WTC11 (cell line): ENCODE results near the gene ZNF282. TPM values are rescaled to one million over a fixed set of nuclear protein-coding genes. Genes with fewer than 3 reads are reported as not detected.

Experiments used
- ATAC-seq: fragments of 200-7000 bp; cut with Tn5 transposase; 2 replicates; pipeline ENCODE4 v1.10.0; 2021; ENCODE audit warnings: mild to moderate bottlenecking, moderate library complexity
- CTCF ChIA-PET: fragments of 300-600 bp; sonication (Branson Sonifier 250); formaldehyde crosslinking; loops from one replicate; lab custom pipeline; 2021; ENCODE audit warnings: antibody characterized with exemption; lab: Charles Lee
- POLR2A ChIA-PET: fragments of 350-600 bp; sonication (Branson Sonifier 250); formaldehyde crosslinking; loops from one replicate; lab custom pipeline; 2021; ENCODE audit warnings: antibody characterized with exemption; lab: Charles Lee
- DNase-seq: peaks from one replicate; pipeline ENCODE4 v3.0.0; 2021; ENCODE audit warnings: low spot score
- H3K27ac Mint-ChIP-seq: 2 replicates; pipeline ENCODE4 v1.8.0; 2021; ENCODE audit warnings: mixed read lengths
- H3K27me3 Mint-ChIP-seq: 2 replicates; pipeline ENCODE4 v1.8.0; 2021; ENCODE audit warnings: low read depth, mild to moderate bottlenecking, moderate library complexity, mixed read lengths
- H3K36me3 Mint-ChIP-seq: 2 replicates; pipeline ENCODE4 v1.8.0; 2021; ENCODE audit warnings: mixed read lengths
- H3K4me1 Mint-ChIP-seq: 2 replicates; pipeline ENCODE4 v1.8.0; 2022; ENCODE audit warnings: mixed read lengths
- H3K4me3 Mint-ChIP-seq: 2 replicates; pipeline ENCODE4 v1.8.0; 2021; ENCODE audit warnings: mild to moderate bottlenecking, moderate library complexity, mixed read lengths
- H3K9me3 Mint-ChIP-seq: 2 replicates; pipeline ENCODE4 v1.8.0; 2021; ENCODE audit warnings: mixed read lengths
- FOXJ3 ChIP-seq: sonication (generic); formaldehyde crosslinking; IDR thresholded peaks from 2 replicates; pipeline ENCODE4 v1.9.0; 2021; ENCODE audit warnings: missing genetic modification reagents, mild to moderate bottlenecking, borderline replicate concordance
- MXD4 ChIP-seq: fragments of 250-450 bp; sonication (Bioruptor Pico); IDR thresholded peaks from 2 replicates; pipeline ENCODE4 v1.8.0; 2021; ENCODE audit warnings: mild to moderate bottlenecking, moderate library complexity, borderline replicate concordance
- NFE2L1 ChIP-seq: sonication (generic); formaldehyde crosslinking; IDR thresholded peaks from 2 replicates; pipeline ENCODE4 v1.8.1; 2023; ENCODE audit warnings: missing genetic modification reagents
- SMAD3 ChIP-seq: sonication (generic); formaldehyde crosslinking; IDR thresholded peaks from 2 replicates; pipeline ENCODE4 v1.8.0; 2022; ENCODE audit warnings: missing genetic modification reagents, mild to moderate bottlenecking, borderline replicate concordance
- TP53 ChIP-seq: sonication (generic); formaldehyde crosslinking; IDR thresholded peaks from 2 replicates; pipeline ENCODE4 v1.8.1; 2023; ENCODE audit warnings: mild to moderate bottlenecking, missing genetic modification reagents
- ZNF219 ChIP-seq: sonication (generic); formaldehyde crosslinking; IDR thresholded peaks from 2 replicates; pipeline ENCODE4 v1.8.0; 2023; ENCODE audit warnings: missing genetic modification reagents, mild to moderate bottlenecking, borderline replicate concordance
- ZNF263 ChIP-seq: sonication (generic); formaldehyde crosslinking; IDR thresholded peaks from 2 replicates; pipeline ENCODE4 v1.8.1; 2022; ENCODE audit warnings: low read depth, mild to moderate bottlenecking, moderate library complexity, missing genetic modification reagents
- total RNA-seq: library from RNA; stranded (reverse); gene quantifications from 3 replicates; pipeline ENCODE4 v1.2.3, GENCODE V29; 2021
- TF ChIP-seq, protein P1 (sequence below): fragments of 250-450 bp; sonication (Bioruptor Pico); IDR thresholded peaks from 2 replicates; pipeline ENCODE4 v1.9.0; 2021; ENCODE audit warnings: mild to moderate bottlenecking
- TF ChIP-seq, protein P2 (sequence below): sonication (generic); formaldehyde crosslinking; IDR thresholded peaks from 2 replicates; pipeline ENCODE4 v1.8.1; 2023; ENCODE audit warnings: mild to moderate bottlenecking, missing genetic modification reagents, moderate library complexity
- TF ChIP-seq, protein P3 (sequence below): fragments of 250-450 bp; sonication (Bioruptor Pico); conservative IDR thresholded peaks from 2 replicates; pipeline ENCODE4 v1.9.0; 2021; ENCODE audit warnings: mild to moderate bottlenecking
- TF ChIP-seq, protein P4 (sequence below): sonication (generic); formaldehyde crosslinking; IDR thresholded peaks from 2 replicates; pipeline ENCODE4 v1.8.0; 2022; ENCODE audit warnings: mild to moderate bottlenecking, missing genetic modification reagents
- TF ChIP-seq, protein P5 (sequence below): sonication (generic); formaldehyde crosslinking; IDR thresholded peaks from 2 replicates; pipeline ENCODE4 v1.8.1; 2023; ENCODE audit warnings: mild to moderate bottlenecking, missing genetic modification reagents, moderate library complexity
- TF ChIP-seq, protein P6 (sequence below): sonication (generic); formaldehyde crosslinking; IDR thresholded peaks from 2 replicates; pipeline ENCODE4 v1.8.0; 2022; ENCODE audit warnings: missing genetic modification reagents
- TF ChIP-seq, protein P7 (sequence below): sonication (generic); formaldehyde crosslinking; IDR thresholded peaks from 2 replicates; pipeline ENCODE4 v1.8.0; 2023; ENCODE audit warnings: missing genetic modification reagents, mild to moderate bottlenecking, borderline replicate concordance

ZNF282 gene
- total RNA-seq, 1 experiment from 2014 or later = 38.5 TPM

DNA sequence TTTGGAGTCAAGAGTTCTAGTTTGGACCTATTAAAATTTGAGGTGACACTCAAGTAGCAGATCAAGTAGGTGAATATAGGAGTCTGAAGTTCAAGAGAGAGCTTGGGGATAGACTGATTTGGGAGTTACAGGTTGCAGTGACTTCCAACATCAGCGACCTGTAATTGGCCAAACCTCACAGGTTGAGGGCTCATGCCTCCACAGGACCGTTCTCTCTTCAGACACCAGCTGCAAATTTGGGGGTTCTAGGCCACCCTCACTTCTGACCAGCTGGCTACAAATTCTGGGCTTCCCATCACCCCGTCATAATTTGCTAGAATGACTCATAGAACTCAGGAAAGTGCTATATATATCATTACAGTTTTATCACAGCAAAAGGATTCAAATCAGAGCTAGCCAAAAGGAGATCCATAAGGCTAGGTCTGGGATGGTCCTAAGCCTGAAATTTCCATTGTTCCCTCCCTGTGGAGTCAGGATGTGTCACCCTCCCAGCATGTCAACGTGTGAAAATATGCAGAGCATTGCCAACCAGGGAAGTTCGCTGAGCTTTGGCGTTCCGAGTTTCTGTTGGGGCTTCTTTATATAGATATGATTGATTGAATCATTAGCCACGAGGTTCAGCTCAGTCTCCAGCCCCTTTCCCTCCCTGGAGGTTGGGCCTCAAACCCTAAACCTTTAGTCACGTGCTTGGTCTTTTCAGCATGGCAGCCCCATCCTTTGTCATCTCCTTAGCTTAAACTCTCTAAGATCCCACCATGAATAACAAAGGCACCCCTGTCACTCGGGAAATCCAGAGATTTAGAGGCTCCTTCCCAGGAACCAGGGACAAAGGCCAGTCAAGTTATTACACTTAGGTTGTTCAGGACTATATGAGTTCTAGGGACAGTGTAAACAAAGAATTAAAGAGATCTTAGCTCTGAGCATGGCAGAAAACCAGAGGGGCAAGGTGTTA is 23.4 kb downstream of the ZNF282 start (continued):
- TF ChIP-seq, protein P1, sequence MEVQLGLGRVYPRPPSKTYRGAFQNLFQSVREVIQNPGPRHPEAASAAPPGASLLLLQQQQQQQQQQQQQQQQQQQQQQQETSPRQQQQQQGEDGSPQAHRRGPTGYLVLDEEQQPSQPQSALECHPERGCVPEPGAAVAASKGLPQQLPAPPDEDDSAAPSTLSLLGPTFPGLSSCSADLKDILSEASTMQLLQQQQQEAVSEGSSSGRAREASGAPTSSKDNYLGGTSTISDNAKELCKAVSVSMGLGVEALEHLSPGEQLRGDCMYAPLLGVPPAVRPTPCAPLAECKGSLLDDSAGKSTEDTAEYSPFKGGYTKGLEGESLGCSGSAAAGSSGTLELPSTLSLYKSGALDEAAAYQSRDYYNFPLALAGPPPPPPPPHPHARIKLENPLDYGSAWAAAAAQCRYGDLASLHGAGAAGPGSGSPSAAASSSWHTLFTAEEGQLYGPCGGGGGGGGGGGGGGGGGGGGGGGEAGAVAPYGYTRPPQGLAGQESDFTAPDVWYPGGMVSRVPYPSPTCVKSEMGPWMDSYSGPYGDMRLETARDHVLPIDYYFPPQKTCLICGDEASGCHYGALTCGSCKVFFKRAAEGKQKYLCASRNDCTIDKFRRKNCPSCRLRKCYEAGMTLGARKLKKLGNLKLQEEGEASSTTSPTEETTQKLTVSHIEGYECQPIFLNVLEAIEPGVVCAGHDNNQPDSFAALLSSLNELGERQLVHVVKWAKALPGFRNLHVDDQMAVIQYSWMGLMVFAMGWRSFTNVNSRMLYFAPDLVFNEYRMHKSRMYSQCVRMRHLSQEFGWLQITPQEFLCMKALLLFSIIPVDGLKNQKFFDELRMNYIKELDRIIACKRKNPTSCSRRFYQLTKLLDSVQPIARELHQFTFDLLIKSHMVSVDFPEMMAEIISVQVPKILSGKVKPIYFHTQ = no peak
- TF ChIP-seq ZNF263 (CRISPR knock-in tag) (no peak), SMAD3 (CRISPR knock-in tag) (no peak), ZNF219 (CRISPR knock-in tag) (no peak)
- TF ChIP-seq, protein P2, sequence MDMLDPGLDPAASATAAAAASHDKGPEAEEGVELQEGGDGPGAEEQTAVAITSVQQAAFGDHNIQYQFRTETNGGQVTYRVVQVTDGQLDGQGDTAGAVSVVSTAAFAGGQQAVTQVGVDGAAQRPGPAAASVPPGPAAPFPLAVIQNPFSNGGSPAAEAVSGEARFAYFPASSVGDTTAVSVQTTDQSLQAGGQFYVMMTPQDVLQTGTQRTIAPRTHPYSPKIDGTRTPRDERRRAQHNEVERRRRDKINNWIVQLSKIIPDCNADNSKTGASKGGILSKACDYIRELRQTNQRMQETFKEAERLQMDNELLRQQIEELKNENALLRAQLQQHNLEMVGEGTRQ (CRISPR knock-in tag) = no peak
- TF ChIP-seq, protein P3, sequence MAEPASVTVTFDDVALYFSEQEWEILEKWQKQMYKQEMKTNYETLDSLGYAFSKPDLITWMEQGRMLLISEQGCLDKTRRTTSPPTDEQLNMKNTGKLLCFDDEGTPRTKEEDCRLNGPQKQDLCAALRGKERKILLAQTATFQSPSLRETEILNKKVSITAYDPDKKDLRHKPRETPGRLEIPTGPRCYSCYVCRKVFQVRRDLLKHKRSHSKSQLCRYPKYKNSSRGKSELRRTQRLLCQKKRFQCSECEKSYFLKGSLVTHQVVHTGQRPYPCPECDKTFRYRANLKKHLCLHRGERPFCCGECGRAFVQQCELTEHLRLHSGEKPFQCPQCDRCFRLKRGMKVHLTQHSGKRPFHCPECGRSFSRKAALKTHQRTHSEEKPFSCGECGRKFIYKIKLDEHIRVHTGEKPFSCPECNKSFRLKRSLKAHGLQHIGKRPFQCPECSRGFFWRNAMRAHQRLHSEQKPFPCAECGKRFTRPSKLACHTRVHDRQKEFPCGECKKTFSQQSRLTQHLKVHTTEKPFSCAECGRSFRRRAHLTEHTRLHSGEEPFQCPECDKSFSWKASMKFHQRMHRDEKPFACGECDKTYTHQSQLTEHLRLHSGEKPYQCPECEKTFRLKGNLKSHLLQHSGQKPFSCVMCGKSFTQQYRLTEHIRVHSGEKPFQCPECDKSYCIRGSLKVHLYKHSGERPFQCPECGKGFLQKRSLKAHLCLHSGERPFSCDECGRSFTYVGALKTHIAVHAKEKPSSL = no peak

DNA sequence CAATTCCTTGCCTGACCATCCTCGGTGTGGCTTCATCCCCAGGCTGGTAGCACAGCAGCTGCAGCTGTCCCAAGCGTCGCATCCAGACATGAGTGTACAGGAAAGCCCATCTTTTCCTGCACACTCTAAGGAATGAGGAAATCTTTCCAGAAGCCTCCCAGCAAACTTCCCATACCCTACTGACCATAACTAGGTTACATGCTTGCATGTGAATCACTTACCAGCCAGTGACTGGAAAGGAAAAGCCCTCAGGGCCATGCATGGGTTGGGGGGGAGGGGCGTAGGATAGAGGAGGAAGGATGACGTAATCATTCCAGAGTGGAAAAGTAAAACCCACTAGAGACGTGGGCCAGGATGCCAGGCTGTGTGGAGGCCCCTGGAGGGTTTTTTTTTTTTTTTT is 25.2 kb downstream of the ZNF282 start:
- DNase-seq (no peak), ATAC-seq (no peak)
- Mint-ChIP-seq H3K4me3 (no peak overlapping the region), H3K4me1 (peaks cover 13% of the 10 kb centered on the region), H3K36me3 (peaks cover 63% of the 10 kb centered on the region), H3K27me3 (no peaks in the 10 kb centered on the region), H3K9me3 (no peaks in the 10 kb centered on the region), H3K27ac (no peak overlapping the region)
- CTCF ChIA-PET = no interaction called here
- POLR2A ChIA-PET = no interaction called here
- no peak for TF ChIP-seq TP53 (CRISPR knock-in tag)
- no peak for TF ChIP-seq FOXJ3 (CRISPR knock-in tag)
- TF ChIP-seq MXD4 = no peak
- TF ChIP-seq, protein P4, sequence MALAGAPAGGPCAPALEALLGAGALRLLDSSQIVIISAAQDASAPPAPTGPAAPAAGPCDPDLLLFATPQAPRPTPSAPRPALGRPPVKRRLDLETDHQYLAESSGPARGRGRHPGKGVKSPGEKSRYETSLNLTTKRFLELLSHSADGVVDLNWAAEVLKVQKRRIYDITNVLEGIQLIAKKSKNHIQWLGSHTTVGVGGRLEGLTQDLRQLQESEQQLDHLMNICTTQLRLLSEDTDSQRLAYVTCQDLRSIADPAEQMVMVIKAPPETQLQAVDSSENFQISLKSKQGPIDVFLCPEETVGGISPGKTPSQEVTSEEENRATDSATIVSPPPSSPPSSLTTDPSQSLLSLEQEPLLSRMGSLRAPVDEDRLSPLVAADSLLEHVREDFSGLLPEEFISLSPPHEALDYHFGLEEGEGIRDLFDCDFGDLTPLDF (CRISPR knock-in tag) = no peak
- TF ChIP-seq, protein P5, sequence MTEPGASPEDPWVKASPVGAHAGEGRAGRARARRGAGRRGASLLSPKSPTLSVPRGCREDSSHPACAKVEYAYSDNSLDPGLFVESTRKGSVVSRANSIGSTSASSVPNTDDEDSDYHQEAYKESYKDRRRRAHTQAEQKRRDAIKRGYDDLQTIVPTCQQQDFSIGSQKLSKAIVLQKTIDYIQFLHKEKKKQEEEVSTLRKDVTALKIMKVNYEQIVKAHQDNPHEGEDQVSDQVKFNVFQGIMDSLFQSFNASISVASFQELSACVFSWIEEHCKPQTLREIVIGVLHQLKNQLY = no peak
- TF ChIP-seq, protein P6, sequence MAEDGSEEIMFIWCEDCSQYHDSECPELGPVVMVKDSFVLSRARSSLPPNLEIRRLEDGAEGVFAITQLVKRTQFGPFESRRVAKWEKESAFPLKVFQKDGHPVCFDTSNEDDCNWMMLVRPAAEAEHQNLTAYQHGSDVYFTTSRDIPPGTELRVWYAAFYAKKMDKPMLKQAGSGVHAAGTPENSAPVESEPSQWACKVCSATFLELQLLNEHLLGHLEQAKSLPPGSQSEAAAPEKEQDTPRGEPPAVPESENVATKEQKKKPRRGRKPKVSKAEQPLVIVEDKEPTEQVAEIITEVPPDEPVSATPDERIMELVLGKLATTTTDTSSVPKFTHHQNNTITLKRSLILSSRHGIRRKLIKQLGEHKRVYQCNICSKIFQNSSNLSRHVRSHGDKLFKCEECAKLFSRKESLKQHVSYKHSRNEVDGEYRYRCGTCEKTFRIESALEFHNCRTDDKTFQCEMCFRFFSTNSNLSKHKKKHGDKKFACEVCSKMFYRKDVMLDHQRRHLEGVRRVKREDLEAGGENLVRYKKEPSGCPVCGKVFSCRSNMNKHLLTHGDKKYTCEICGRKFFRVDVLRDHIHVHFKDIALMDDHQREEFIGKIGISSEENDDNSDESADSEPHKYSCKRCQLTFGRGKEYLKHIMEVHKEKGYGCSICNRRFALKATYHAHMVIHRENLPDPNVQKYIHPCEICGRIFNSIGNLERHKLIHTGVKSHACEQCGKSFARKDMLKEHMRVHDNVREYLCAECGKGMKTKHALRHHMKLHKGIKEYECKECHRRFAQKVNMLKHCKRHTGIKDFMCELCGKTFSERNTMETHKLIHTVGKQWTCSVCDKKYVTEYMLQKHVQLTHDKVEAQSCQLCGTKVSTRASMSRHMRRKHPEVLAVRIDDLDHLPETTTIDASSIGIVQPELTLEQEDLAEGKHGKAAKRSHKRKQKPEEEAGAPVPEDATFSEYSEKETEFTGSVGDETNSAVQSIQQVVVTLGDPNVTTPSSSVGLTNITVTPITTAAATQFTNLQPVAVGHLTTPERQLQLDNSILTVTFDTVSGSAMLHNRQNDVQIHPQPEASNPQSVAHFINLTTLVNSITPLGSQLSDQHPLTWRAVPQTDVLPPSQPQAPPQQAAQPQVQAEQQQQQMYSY (CRISPR knock-in tag) = no peak
- no peak for TF ChIP-seq NFE2L1 (CRISPR knock-in tag)
- TF ChIP-seq, protein P7, sequence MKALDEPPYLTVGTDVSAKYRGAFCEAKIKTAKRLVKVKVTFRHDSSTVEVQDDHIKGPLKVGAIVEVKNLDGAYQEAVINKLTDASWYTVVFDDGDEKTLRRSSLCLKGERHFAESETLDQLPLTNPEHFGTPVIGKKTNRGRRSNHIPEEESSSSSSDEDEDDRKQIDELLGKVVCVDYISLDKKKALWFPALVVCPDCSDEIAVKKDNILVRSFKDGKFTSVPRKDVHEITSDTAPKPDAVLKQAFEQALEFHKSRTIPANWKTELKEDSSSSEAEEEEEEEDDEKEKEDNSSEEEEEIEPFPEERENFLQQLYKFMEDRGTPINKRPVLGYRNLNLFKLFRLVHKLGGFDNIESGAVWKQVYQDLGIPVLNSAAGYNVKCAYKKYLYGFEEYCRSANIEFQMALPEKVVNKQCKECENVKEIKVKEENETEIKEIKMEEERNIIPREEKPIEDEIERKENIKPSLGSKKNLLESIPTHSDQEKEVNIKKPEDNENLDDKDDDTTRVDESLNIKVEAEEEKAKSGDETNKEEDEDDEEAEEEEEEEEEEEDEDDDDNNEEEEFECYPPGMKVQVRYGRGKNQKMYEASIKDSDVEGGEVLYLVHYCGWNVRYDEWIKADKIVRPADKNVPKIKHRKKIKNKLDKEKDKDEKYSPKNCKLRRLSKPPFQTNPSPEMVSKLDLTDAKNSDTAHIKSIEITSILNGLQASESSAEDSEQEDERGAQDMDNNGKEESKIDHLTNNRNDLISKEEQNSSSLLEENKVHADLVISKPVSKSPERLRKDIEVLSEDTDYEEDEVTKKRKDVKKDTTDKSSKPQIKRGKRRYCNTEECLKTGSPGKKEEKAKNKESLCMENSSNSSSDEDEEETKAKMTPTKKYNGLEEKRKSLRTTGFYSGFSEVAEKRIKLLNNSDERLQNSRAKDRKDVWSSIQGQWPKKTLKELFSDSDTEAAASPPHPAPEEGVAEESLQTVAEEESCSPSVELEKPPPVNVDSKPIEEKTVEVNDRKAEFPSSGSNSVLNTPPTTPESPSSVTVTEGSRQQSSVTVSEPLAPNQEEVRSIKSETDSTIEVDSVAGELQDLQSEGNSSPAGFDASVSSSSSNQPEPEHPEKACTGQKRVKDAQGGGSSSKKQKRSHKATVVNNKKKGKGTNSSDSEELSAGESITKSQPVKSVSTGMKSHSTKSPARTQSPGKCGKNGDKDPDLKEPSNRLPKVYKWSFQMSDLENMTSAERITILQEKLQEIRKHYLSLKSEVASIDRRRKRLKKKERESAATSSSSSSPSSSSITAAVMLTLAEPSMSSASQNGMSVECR (CRISPR knock-in tag) = no peak
